HT1080 (cell line): ENCODE results near the gene TMEM178A. TPM values are rescaled to one million over a fixed set of nuclear protein-coding genes. Genes with fewer than 3 reads are reported as not detected.
A peak's percentile ranks its signal among the peaks of the same experiment; 100 is the strongest.
"Not testable (repeated sequence)": the region's sequence is repeated elsewhere in the genome, so short reads cannot be mapped to it uniquely, and the experiment has no call there.

Experiments
- DNase-seq: peaks from one replicate; pipeline ENCODE4 v3.0.0-alpha.2; 2015; ENCODE audit warnings: low read depth
- polyA plus RNA-seq, 2 experiments: library from polyadenylated mRNA; depleted of rRNA; stranded (reverse); fragments of >200 nt; gene quantifications; 2 replicates each; pipeline ENCODE4 v1.2.3, GENCODE V29; 2015
- total RNA-seq: library from RNA; depleted of rRNA; stranded (reverse); fragments of >200 nt; shearing (Covaris generic); gene quantifications from 2 replicates; pipeline ENCODE4 v1.2.3, GENCODE V29; 2014; rRNA removed

The TMEM178A gene
- total RNA-seq, result not detected in 2 replicates
- polyA plus RNA-seq (2015; cell fraction: cytosol; rRNA removed), result 0.14 and 0.28 TPM in 2 replicates
- 2.9 and 3.1 TPM in 2 replicates for polyA plus RNA-seq (2015; cell fraction: nucleus; rRNA removed)

GRCh38 chr2:39665811-39666490 is at the start of gene TMEM178A:
Gene TMEM178A (plus strand): TSS chr2:39665917. CDS start chr2:39665975, 58 bp downstream.
- no peak for DNase-seq

GRCh38 chr2:39618236-39618635 is 47.5 kb upstream of the TMEM178A start:
- no peak for DNase-seq

- no peak for DNase-seq
These were observed 47.0 kb upstream of the TMEM178A start for GRCh38 chr2:39618736-39619135.

GRCh38 chr2:39620067-39620466 is 45.6 kb upstream of the TMEM178A start:
- peak; percentile 81 for DNase-seq

GRCh38 chr2:39621596-39621995 is 44.1 kb upstream of the TMEM178A start:
- no peak for DNase-seq

- DNase-seq, result no peak
These were observed 42.9 kb upstream of the TMEM178A start for GRCh38 chr2:39622860-39623259.

GRCh38 chr2:39623917-39624316 is 41.8 kb upstream of the TMEM178A start:
- DNase-seq, result no peak

- DNase-seq, result no peak
These were observed 40.4 kb upstream of the TMEM178A start for GRCh38 chr2:39625193-39625926.

- DNase-seq, result no peak
These were observed 39.8 kb upstream of the TMEM178A start for GRCh38 chr2:39625927-39626270.

GRCh38 chr2:39628346-39628745 is 37.4 kb upstream of the TMEM178A start:
- DNase-seq, result not testable (repeated sequence)

GRCh38 chr2:39629646-39630045 is 36.1 kb upstream of the TMEM178A start:
- DNase-seq, result no peak

GRCh38 chr2:39631256-39631655 is 34.5 kb upstream of the TMEM178A start:
- DNase-seq, result no peak

GRCh38 chr2:39631718-39632117 is 34.0 kb upstream of the TMEM178A start:
- DNase-seq, result peak; percentile 94

GRCh38 chr2:39632876-39633275 is 32.8 kb upstream of the TMEM178A start:
- DNase-seq, result peak; percentile 19

- DNase-seq, result no peak
These were observed 29.4 kb upstream of the TMEM178A start for GRCh38 chr2:39636306-39636705.

- no peak for DNase-seq
These were observed 27.1 kb upstream of the TMEM178A start for GRCh38 chr2:39638581-39638980.

- DNase-seq, result no peak
These were observed 25.6 kb upstream of the TMEM178A start for GRCh38 chr2:39640107-39640506.

GRCh38 chr2:39640681-39641080 is 25.0 kb upstream of the TMEM178A start:
- no peak for DNase-seq

- DNase-seq, result no peak
These were observed 24.1 kb upstream of the TMEM178A start for GRCh38 chr2:39641635-39642034.

GRCh38 chr2:39642051-39642718 is 23.5 kb upstream of the TMEM178A start:
- peak; percentile 96 for DNase-seq

- no peak for DNase-seq
These were observed 19.9 kb upstream of the TMEM178A start for GRCh38 chr2:39645826-39646225.

GRCh38 chr2:39646267-39646666 is 19.4 kb upstream of the TMEM178A start:
- no peak for DNase-seq
